ENCODE data around the gene IER3. TPM values are rescaled to one million over a fixed set of nuclear protein-coding genes. Genes with fewer than 3 reads are reported as not detected.

The IER3 gene
- total and polyA plus RNA-seq, 2 of the 13 experiments (the other 11 are each of a cell fraction or from before 2014, with no cell fraction given), result 51.1 to 131 TPM

DNA sequence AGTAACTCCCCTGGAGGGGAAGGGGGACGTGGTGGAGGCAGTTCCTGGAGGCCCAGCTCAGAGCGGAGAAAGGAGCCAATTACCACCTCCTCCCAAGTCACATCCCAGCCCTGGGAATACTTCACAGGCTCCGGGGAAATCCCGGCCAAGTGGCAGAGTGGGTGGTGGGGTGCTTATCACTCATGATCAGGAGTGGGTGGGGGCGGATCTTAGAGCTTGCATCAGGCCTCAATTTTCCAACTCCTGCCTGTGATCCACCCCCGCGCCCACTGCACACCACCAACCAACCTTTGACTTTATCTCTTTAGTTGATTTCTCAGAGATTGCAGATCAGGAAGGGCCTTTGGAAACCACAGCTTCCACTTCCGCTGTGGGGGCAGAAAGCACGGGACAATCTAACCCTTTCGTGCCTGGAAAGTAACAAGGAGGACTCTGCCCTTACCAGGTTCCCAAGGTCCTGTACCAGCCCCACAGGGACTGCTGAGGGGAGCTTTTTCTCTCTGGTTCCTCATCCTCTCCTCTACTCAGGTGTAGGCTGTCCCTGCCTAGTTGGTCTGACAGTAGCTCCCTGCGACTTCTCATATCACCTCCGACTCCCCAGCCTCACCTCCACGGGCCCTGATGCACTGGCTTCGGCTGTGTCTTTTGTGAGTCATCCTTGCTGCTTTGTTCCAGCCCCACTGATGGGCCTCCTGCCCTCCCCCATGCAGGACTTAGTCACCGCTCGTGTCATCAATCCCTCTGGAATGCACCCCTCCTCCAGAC lies 24.9 kb upstream of the IER3 start (continued):
- TF ChIP-seq, protein P1, sequence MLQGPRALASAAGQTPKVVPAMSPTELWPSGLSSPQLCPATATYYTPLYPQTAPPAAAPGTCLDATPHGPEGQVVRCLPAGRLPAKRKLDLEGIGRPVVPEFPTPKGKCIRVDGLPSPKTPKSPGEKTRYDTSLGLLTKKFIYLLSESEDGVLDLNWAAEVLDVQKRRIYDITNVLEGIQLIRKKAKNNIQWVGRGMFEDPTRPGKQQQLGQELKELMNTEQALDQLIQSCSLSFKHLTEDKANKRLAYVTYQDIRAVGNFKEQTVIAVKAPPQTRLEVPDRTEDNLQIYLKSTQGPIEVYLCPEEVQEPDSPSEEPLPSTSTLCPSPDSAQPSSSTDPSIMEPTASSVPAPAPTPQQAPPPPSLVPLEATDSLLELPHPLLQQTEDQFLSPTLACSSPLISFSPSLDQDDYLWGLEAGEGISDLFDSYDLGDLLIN (CRISPR knock-in tag; IDR thresholded peaks at IDR 0.05; ENCODE audit: borderline replicate concordance), result 0 out of 2 replicates have a peak, but pooled peaks have one; percentile 20
- TF ChIP-seq ZNF430 (CRISPR knock-in tag; IDR thresholded peaks at IDR 0.05) (peak; percentile 94), ZNF878 (CRISPR knock-in tag; IDR thresholded peaks at IDR 0.05) (peak; percentile 93), ZNF296 (CRISPR knock-in tag; conservative IDR thresholded peaks at IDR 0.05) (no peak), MTA3 (CRISPR knock-in tag; IDR thresholded peaks at IDR 0.05) (no peak), FOXK1 (CRISPR knock-in tag; IDR thresholded peaks at IDR 0.05; ENCODE audit: borderline replicate concordance, low read depth) (peak; percentile 68; the same call in 1 of the 2 replicates), PHF8 (CRISPR knock-in tag; IDR thresholded peaks at IDR 0.05) (peak; percentile 55), ZNF264 (CRISPR knock-in tag; IDR thresholded peaks at IDR 0.05) (peak; percentile 79; the same call in 1 of the 2 replicates), ZNF256 (CRISPR knock-in tag; conservative IDR thresholded peaks at IDR 0.05) (no peak), NR2C2 (CRISPR knock-in tag; IDR thresholded peaks at IDR 0.05; ENCODE audit: borderline replicate concordance) (peak; percentile 53; the same call in 1 of the 2 replicates), ZBTB3 (CRISPR knock-in tag; IDR thresholded peaks at IDR 0.05; ENCODE audit: borderline replicate concordance, low read depth) (peak; percentile 50), KDM3A (CRISPR knock-in tag; IDR thresholded peaks at IDR 0.05; ENCODE audit: low read depth) (0 out of 2 replicates have a peak, but pooled peaks have one; percentile 44)
- TF ChIP-seq, protein P2, sequence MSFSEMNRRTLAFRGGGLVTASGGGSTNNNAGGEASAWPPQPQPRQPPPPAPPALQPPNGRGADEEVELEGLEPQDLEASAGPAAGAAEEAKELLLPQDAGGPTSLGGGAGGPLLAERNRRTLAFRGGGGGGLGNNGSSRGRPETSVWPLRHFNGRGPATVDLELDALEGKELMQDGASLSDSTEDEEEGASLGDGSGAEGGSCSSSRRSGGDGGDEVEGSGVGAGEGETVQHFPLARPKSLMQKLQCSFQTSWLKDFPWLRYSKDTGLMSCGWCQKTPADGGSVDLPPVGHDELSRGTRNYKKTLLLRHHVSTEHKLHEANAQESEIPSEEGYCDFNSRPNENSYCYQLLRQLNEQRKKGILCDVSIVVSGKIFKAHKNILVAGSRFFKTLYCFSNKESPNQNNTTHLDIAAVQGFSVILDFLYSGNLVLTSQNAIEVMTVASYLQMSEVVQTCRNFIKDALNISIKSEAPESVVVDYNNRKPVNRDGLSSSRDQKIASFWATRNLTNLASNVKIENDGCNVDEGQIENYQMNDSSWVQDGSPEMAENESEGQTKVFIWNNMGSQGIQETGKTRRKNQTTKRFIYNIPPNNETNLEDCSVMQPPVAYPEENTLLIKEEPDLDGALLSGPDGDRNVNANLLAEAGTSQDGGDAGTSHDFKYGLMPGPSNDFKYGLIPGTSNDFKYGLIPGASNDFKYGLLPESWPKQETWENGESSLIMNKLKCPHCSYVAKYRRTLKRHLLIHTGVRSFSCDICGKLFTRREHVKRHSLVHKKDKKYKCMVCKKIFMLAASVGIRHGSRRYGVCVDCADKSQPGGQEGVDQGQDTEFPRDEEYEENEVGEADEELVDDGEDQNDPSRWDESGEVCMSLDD (CRISPR knock-in tag; IDR thresholded peaks at IDR 0.05; ENCODE audit: borderline replicate concordance), result peak; percentile 94; the same call in 1 of the 2 replicates
- TF ChIP-seq, protein P3, sequence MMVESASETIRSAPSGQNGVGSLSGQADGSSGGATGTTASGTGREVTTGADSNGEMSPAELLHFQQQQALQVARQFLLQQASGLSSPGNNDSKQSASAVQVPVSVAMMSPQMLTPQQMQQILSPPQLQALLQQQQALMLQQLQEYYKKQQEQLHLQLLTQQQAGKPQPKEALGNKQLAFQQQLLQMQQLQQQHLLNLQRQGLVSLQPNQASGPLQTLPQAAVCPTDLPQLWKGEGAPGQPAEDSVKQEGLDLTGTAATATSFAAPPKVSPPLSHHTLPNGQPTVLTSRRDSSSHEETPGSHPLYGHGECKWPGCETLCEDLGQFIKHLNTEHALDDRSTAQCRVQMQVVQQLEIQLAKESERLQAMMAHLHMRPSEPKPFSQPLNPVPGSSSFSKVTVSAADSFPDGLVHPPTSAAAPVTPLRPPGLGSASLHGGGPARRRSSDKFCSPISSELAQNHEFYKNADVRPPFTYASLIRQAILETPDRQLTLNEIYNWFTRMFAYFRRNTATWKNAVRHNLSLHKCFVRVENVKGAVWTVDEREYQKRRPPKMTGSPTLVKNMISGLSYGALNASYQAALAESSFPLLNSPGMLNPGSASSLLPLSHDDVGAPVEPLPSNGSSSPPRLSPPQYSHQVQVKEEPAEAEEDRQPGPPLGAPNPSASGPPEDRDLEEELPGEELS (CRISPR knock-in tag; IDR thresholded peaks at IDR 0.05), result peak; percentile 86
- TF ChIP-seq, protein P4, sequence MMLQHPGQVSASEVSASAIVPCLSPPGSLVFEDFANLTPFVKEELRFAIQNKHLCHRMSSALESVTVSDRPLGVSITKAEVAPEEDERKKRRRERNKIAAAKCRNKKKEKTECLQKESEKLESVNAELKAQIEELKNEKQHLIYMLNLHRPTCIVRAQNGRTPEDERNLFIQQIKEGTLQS (CRISPR knock-in tag; IDR thresholded peaks at IDR 0.05), result peak; percentile 99
- TF ChIP-seq, protein P5, sequence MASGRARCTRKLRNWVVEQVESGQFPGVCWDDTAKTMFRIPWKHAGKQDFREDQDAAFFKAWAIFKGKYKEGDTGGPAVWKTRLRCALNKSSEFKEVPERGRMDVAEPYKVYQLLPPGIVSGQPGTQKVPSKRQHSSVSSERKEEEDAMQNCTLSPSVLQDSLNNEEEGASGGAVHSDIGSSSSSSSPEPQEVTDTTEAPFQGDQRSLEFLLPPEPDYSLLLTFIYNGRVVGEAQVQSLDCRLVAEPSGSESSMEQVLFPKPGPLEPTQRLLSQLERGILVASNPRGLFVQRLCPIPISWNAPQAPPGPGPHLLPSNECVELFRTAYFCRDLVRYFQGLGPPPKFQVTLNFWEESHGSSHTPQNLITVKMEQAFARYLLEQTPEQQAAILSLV (CRISPR knock-in tag; IDR thresholded peaks at IDR 0.05; ENCODE audit: borderline replicate concordance), result peak; percentile 72; the same call in 1 of the 2 replicates
- TF ChIP-seq, protein P6, sequence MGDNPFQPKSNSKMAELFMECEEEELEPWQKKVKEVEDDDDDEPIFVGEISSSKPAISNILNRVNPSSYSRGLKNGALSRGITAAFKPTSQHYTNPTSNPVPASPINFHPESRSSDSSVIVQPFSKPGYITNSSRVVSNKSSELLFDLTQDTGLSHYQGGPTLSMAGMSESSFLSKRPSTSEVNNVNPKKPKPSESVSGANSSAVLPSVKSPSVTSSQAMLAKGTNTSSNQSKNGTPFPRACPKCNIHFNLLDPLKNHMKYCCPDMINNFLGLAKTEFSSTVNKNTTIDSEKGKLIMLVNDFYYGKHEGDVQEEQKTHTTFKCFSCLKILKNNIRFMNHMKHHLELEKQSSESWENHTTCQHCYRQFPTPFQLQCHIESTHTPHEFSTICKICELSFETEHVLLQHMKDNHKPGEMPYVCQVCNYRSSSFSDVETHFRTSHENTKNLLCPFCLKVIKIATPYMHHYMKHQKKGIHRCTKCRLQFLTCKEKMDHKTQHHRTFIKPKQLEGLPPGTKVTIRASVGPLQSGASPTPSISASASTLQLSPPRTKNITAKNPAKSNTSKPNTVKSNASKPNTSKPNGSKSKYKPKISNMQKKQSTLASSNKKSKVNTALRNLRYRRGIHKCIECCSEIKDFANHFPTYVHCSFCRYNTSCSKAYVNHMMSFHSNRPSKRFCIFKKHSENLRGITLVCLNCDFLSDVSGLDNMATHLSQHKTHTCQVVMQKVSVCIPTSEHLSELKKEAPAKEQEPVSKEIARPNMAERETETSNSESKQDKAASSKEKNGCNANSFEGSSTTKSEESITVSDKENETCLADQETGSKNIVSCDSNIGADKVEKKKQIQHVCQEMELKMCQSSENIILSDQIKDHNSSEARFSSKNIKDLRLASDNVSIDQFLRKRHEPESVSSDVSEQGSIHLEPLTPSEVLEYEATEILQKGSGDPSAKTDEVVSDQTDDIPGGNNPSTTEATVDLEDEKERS (CRISPR knock-in tag; IDR thresholded peaks at IDR 0.05), result peak; percentile 88
